HG02588 (cell line): ENCODE results near the gene NBAS.
"Not testable (repeated sequence)": the region's sequence is repeated elsewhere in the genome, so short reads cannot be mapped to it uniquely, and the experiment has no call there.

ENCODE experiments used
- ATAC-seq: cut with Tn5 transposase; IDR thresholded peaks from one replicate; pipeline ENCODE4 v1.9.1; 2021; ENCODE audit warnings: mild to moderate bottlenecking, moderate library complexity; ENCODE audit not compliant: unreplicated experiment

NBAS gene

GRCh38 chr2:15230599-15231192 is 330.4 kb downstream of the NBAS start:
- no peak for ATAC-seq

GRCh38 chr2:15226661-15227060 is 334.5 kb downstream of the NBAS start:
- no peak for ATAC-seq

GRCh38 chr2:15225131-15225530 is 336.0 kb downstream of the NBAS start:
- ATAC-seq = no peak

GRCh38 chr2:15224641-15225040 is 336.5 kb downstream of the NBAS start:
- no peak for ATAC-seq

- no peak for ATAC-seq
Measured at GRCh38 chr2:15223887-15224286, 337.2 kb downstream of the NBAS start.

GRCh38 chr2:15222856-15223255 is 338.3 kb downstream of the NBAS start:
- ATAC-seq = no peak

- no peak for ATAC-seq
Measured at GRCh38 chr2:15220603-15221002, 340.5 kb downstream of the NBAS start.

GRCh38 chr2:15218423-15219086 is 342.6 kb downstream of the NBAS start:
- no peak for ATAC-seq

GRCh38 chr2:15212249-15212648 is 348.9 kb downstream of the NBAS start:
- no peak for ATAC-seq

GRCh38 chr2:15210542-15210941 is 350.6 kb downstream of the NBAS start:
- ATAC-seq = not testable (repeated sequence)

- no peak for ATAC-seq
Measured at GRCh38 chr2:15206419-15206818, 354.7 kb downstream of the NBAS start.

GRCh38 chr2:15205562-15205961 is 355.6 kb downstream of the NBAS start:
- no peak for ATAC-seq

GRCh38 chr2:15201009-15201408 is 360.1 kb downstream of the NBAS start:
- ATAC-seq = no peak

- ATAC-seq = no peak
Measured at GRCh38 chr2:15200581-15200980, 360.6 kb downstream of the NBAS start.

GRCh38 chr2:15198051-15198450 is 363.1 kb downstream of the NBAS start:
- no peak for ATAC-seq

- ATAC-seq = no peak
Measured at GRCh38 chr2:15195813-15196212, 365.3 kb downstream of the NBAS start.

GRCh38 chr2:15191789-15192188 is 369.3 kb downstream of the NBAS start:
- no peak for ATAC-seq

- no peak for ATAC-seq
Measured at GRCh38 chr2:15189216-15189615, 371.9 kb downstream of the NBAS start.

GRCh38 chr2:15187702-15188101 is 373.4 kb downstream of the NBAS start:
- ATAC-seq = no peak

GRCh38 chr2:15186118-15186517 is 375.0 kb downstream of the NBAS start:
- ATAC-seq = no peak

GRCh38 chr2:15184491-15184890 is 376.6 kb downstream of the NBAS start:
- no peak for ATAC-seq

- ATAC-seq = no peak
Measured at GRCh38 chr2:15182275-15182674, 378.9 kb downstream of the NBAS start.
